Measurements from ENCODE around the gene MGAT5.

The MGAT5 gene

GRCh38 chr2:134217924-134218323 is 35.9 kb upstream of the MGAT5 start:
- Histone ChIP-seq H3K4me3 (ENCODE audit: severe bottlenecking) (no peak overlapping the region), H3K4me1 (ENCODE audit: insufficient read depth, poor library complexity, severe bottlenecking) (peaks cover 9% of the 10 kb centered on the region), H3K36me3 (ENCODE audit: low read depth) (no peaks in the 10 kb centered on the region), H3K27ac (ENCODE audit: poor library complexity, severe bottlenecking) (no peak overlapping the region), H3K9me3 (ENCODE audit: severe bottlenecking) (no peaks in the 10 kb centered on the region), H3K27me3 (ENCODE audit: insufficient read depth, poor library complexity, severe bottlenecking) (no peaks in the 10 kb centered on the region)
- ATAC-seq (ENCODE audit: low read depth) (no peak), DNase-seq (ENCODE audit: low spot score) (no peak)
- TF ChIP-seq CTCF (IDR thresholded peaks at IDR 0.05; ENCODE audit: poor library complexity, severe bottlenecking), result no peak

- no peaks in the 10 kb centered on the region for H3K27me3 ChIP-seq (ENCODE audit: insufficient read depth, poor library complexity, severe bottlenecking)
- H3K4me3 ChIP-seq (ENCODE audit: severe bottlenecking), result no peak overlapping the region
- ATAC-seq (ENCODE audit: low read depth), result no peak
- H3K9me3 ChIP-seq (ENCODE audit: severe bottlenecking), result no peaks in the 10 kb centered on the region
- no peaks in the 10 kb centered on the region for H3K36me3 ChIP-seq (ENCODE audit: low read depth)
- H3K4me1 ChIP-seq (ENCODE audit: insufficient read depth, poor library complexity, severe bottlenecking), result peaks cover 9% of the 10 kb centered on the region
- no peak for DNase-seq (ENCODE audit: low spot score)
- no peak for TF ChIP-seq CTCF (IDR thresholded peaks at IDR 0.05; ENCODE audit: poor library complexity, severe bottlenecking)
- no peak overlapping the region for H3K27ac ChIP-seq (ENCODE audit: poor library complexity, severe bottlenecking)
Observed at GRCh38 chr2:134218414-134218813, 35.5 kb upstream of the MGAT5 start.

- Histone ChIP-seq H3K9me3 (ENCODE audit: severe bottlenecking) (no peaks in the 10 kb centered on the region), H3K36me3 (ENCODE audit: low read depth) (no peaks in the 10 kb centered on the region), H3K27me3 (ENCODE audit: insufficient read depth, poor library complexity, severe bottlenecking) (no peaks in the 10 kb centered on the region), H3K4me3 (ENCODE audit: severe bottlenecking) (no peak overlapping the region), H3K27ac (ENCODE audit: poor library complexity, severe bottlenecking) (no peak overlapping the region), H3K4me1 (ENCODE audit: insufficient read depth, poor library complexity, severe bottlenecking) (peaks cover 9% of the 10 kb centered on the region)
- DNase-seq (ENCODE audit: low spot score) (no peak), ATAC-seq (ENCODE audit: low read depth) (0 out of 3 replicates have a peak, but pooled peaks have one; percentile 35)
- no peak for TF ChIP-seq CTCF (IDR thresholded peaks at IDR 0.05; ENCODE audit: poor library complexity, severe bottlenecking)
Observed at GRCh38 chr2:134218930-134219658, 34.8 kb upstream of the MGAT5 start.

DNA sequence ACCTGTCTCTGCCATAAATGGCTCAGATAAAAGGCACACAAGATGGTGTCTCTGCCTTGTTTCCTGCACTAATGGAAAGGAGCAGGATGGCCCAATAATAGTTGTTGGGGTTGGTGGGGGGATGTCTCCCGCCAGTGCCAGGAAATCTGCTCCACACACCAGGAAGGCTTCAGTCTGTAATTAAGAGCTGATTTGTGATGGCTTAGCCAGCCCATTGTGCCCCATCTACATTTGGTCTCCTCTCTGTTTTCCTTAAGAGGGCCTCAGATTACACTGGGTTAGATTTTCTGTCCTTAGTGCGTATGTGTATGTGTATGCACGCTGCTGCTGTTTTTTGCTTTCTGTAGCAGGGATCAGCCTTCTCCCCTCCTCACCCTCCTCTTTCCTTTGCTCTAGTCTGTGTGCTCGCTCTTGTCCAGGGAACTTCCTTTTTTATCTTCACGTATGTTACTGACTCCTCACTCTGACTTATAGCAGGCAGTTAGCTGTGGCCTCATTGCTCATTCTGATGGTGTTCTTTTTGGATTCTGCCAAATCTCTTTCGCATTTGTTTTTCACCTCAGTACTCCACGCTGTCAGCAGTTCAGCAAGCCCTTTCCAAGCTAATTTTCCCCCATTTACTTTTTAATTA is 33.4 kb upstream of the MGAT5 start:
- no peak for TF ChIP-seq CTCF (IDR thresholded peaks at IDR 0.05; ENCODE audit: poor library complexity, severe bottlenecking)
- ATAC-seq (ENCODE audit: low read depth) (no peak), DNase-seq (ENCODE audit: low spot score) (no peak)
- H3K27ac ChIP-seq (ENCODE audit: poor library complexity, severe bottlenecking), result no peak overlapping the region
- H3K4me3 ChIP-seq (ENCODE audit: severe bottlenecking), result no peak overlapping the region
- H3K9me3 ChIP-seq (ENCODE audit: severe bottlenecking), result no peaks in the 10 kb centered on the region
- H3K36me3 ChIP-seq (ENCODE audit: low read depth), result no peaks in the 10 kb centered on the region
- peaks cover 9% of the 10 kb centered on the region for H3K4me1 ChIP-seq (ENCODE audit: insufficient read depth, poor library complexity, severe bottlenecking)
- no peaks in the 10 kb centered on the region for H3K27me3 ChIP-seq (ENCODE audit: insufficient read depth, poor library complexity, severe bottlenecking)

GRCh38 chr2:134224005-134224404 is 29.9 kb upstream of the MGAT5 start:
- Histone ChIP-seq H3K27ac (ENCODE audit: poor library complexity, severe bottlenecking) (no peak overlapping the region), H3K4me1 (ENCODE audit: insufficient read depth, poor library complexity, severe bottlenecking) (no peaks in the 10 kb centered on the region), H3K9me3 (ENCODE audit: severe bottlenecking) (no peaks in the 10 kb centered on the region), H3K27me3 (ENCODE audit: insufficient read depth, poor library complexity, severe bottlenecking) (no peaks in the 10 kb centered on the region), H3K4me3 (ENCODE audit: severe bottlenecking) (no peak overlapping the region), H3K36me3 (ENCODE audit: low read depth) (no peaks in the 10 kb centered on the region)
- DNase-seq (ENCODE audit: low spot score) (no peak), ATAC-seq (ENCODE audit: low read depth) (no peak)
- no peak for TF ChIP-seq CTCF (IDR thresholded peaks at IDR 0.05; ENCODE audit: poor library complexity, severe bottlenecking)
